ENCODE results near the gene PAK1.

DNA sequence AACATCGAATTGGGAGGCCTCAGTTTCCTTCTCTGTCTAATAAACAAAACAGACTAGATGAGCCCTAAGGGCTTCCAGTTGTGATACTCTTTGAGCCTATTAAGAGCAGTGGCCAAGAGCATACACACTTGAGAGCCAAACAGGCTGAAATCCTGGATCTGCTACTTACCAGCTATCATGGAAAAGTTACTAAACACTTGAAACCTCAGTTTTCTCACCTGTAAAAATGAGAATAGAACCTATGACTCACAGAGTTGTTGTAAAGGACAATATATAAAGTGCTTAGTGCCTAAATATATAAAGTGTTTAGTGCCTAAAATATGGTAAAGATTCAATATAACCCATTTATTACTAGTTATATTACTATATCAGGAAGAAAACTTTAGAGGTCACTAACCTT, 148.7 kb downstream of the PAK1 start:
- TF ChIP-seq POLR2A (IDR thresholded peaks at IDR 0.05; ENCODE audit: low read depth, low read length) (no peak), POLR2AphosphoS5 (IDR thresholded peaks at IDR 0.05; ENCODE audit: low read depth, low read length) (no peak), TAF1 (IDR thresholded peaks at IDR 0.05; ENCODE audit: borderline replicate concordance, low read depth, low read length) (no peak)

Data from GM12892 (cell line).